GM18520 (cell line): ENCODE measurements around the gene BRINP1.
A peak's percentile ranks its signal among the peaks of the same experiment; 100 is the strongest.

Source experiments
- ATAC-seq: cut with Tn5 transposase; IDR thresholded peaks from one replicate; pipeline ENCODE4 v1.9.1; 2021; ENCODE audit not compliant: unreplicated experiment

The BRINP1 gene

GRCh38 chr9:119343059-119343990 lies 25.9 kb downstream of the BRINP1 start:
- no peak for ATAC-seq

- no peak for ATAC-seq
Observed at GRCh38 chr9:119339056-119339455, 30.2 kb downstream of the BRINP1 start.

GRCh38 chr9:119337573-119337972 lies 31.7 kb downstream of the BRINP1 start:
- no peak for ATAC-seq

GRCh38 chr9:119334745-119335144 lies 34.5 kb downstream of the BRINP1 start:
- no peak for ATAC-seq

- ATAC-seq = no peak
Observed at GRCh38 chr9:119333507-119334229, 35.6 kb downstream of the BRINP1 start.

- no peak for ATAC-seq
Observed at GRCh38 chr9:119332522-119332921, 36.7 kb downstream of the BRINP1 start.

- ATAC-seq = no peak
Observed at GRCh38 chr9:119322184-119322583, 47.1 kb downstream of the BRINP1 start.

GRCh38 chr9:119318371-119318770 lies 50.9 kb downstream of the BRINP1 start:
- no peak for ATAC-seq

GRCh38 chr9:119313846-119314245 lies 55.4 kb downstream of the BRINP1 start:
- ATAC-seq = no peak

GRCh38 chr9:119310741-119311140 lies 58.5 kb downstream of the BRINP1 start:
- no peak for ATAC-seq

- ATAC-seq = no peak
Observed at GRCh38 chr9:119307471-119307870, 61.8 kb downstream of the BRINP1 start.

GRCh38 chr9:119304555-119304954 lies 64.7 kb downstream of the BRINP1 start:
- ATAC-seq = no peak

- ATAC-seq = no peak
Observed at GRCh38 chr9:119302988-119303698, 66.1 kb downstream of the BRINP1 start.

GRCh38 chr9:119298076-119298853 lies 71.0 kb downstream of the BRINP1 start:
- peak; percentile 69 for ATAC-seq

GRCh38 chr9:119291554-119291953 lies 77.7 kb downstream of the BRINP1 start:
- ATAC-seq = no peak

GRCh38 chr9:119289740-119290433 lies 79.3 kb downstream of the BRINP1 start:
- peak; percentile 52 for ATAC-seq

GRCh38 chr9:119284587-119285337 lies 84.5 kb downstream of the BRINP1 start:
- no peak for ATAC-seq

GRCh38 chr9:119284118-119284517 lies 85.1 kb downstream of the BRINP1 start:
- no peak for ATAC-seq

- ATAC-seq = no peak
Observed at GRCh38 chr9:119283078-119283794, 86.0 kb downstream of the BRINP1 start.
